ENCODE data around the gene C1QTNF6.

C1QTNF6 gene

GRCh38 chr22:37162221-37163095, 25.6 kb downstream of the C1QTNF6 start:
- Histone ChIP-seq H3K4me3 (replicated peaks; ENCODE audit: insufficient read depth, low read length) (no peak overlapping the region), H3K27ac (replicated peaks) (no peak overlapping the region), H3K27me3 (ENCODE audit: insufficient read depth, poor library complexity, severe bottlenecking) (no peaks in the 10 kb centered on the region)
- no peak for DNase-seq (ENCODE audit: low read depth in 1 of 2, low spot score in 1 of 2)
- no peak for TF ChIP-seq SPI1 (IDR thresholded peaks at IDR 0.05; ENCODE audit: borderline replicate concordance, low read depth)
- TF ChIP-seq CTCF (IDR thresholded peaks at IDR 0.05; ENCODE audit: insufficient read depth, low read length) = no peak
- TF ChIP-seq POLR2AphosphoS5 (IDR thresholded peaks at IDR 0.05; ENCODE audit: low read depth) = no peak
- no peak for TF ChIP-seq REST (IDR thresholded peaks at IDR 0.05; ENCODE audit: insufficient replicate concordance, low read depth)
- no peak for TF ChIP-seq GABPA (IDR thresholded peaks at IDR 0.05; ENCODE audit: low read depth)

GRCh38 chr22:37161443-37161842, 26.6 kb downstream of the C1QTNF6 start:
- no peak for DNase-seq (ENCODE audit: low read depth in 1 of 2, low spot score in 1 of 2)
- no peak for TF ChIP-seq SPI1 (IDR thresholded peaks at IDR 0.05; ENCODE audit: borderline replicate concordance, low read depth)
- no peak for TF ChIP-seq POLR2AphosphoS5 (IDR thresholded peaks at IDR 0.05; ENCODE audit: low read depth)
- no peak for TF ChIP-seq CTCF (IDR thresholded peaks at IDR 0.05; ENCODE audit: insufficient read depth, low read length)
- TF ChIP-seq GABPA (IDR thresholded peaks at IDR 0.05; ENCODE audit: low read depth) = no peak
- no peak for TF ChIP-seq REST (IDR thresholded peaks at IDR 0.05; ENCODE audit: insufficient replicate concordance, low read depth)
- Histone ChIP-seq H3K27ac (replicated peaks) (no peak overlapping the region), H3K4me3 (replicated peaks; ENCODE audit: insufficient read depth, low read length) (no peak overlapping the region), H3K27me3 (ENCODE audit: insufficient read depth, poor library complexity, severe bottlenecking) (no peaks in the 10 kb centered on the region)

- Histone ChIP-seq H3K27ac (replicated peaks) (no peak overlapping the region), H3K4me3 (replicated peaks; ENCODE audit: insufficient read depth, low read length) (no peak overlapping the region), H3K27me3 (ENCODE audit: insufficient read depth, poor library complexity, severe bottlenecking) (no peaks in the 10 kb centered on the region)
- no peak for DNase-seq (ENCODE audit: low read depth in 1 of 2, low spot score in 1 of 2)
- TF ChIP-seq REST (IDR thresholded peaks at IDR 0.05; ENCODE audit: insufficient replicate concordance, low read depth) = no peak
Measured at GRCh38 chr22:37160027-37160426, 28.0 kb downstream of the C1QTNF6 start.
